ENCODE data around the gene TANGO2.

TANGO2 gene

GRCh38 chr22:20043057-20043996, 22.4 kb downstream of the TANGO2 start:
- DNase-seq (ENCODE audit: low read depth, low spot score), result no peak

GRCh38 chr22:20043997-20044342, 23.1 kb downstream of the TANGO2 start:
- no peak for DNase-seq (ENCODE audit: low read depth, low spot score)

- no peak for DNase-seq (ENCODE audit: low read depth, low spot score)
Observed at GRCh38 chr22:20044495-20045151, 23.7 kb downstream of the TANGO2 start.

- no peak for DNase-seq (ENCODE audit: low read depth, low spot score)
Observed at GRCh38 chr22:20046730-20047129, 25.8 kb downstream of the TANGO2 start.

- no peak for DNase-seq (ENCODE audit: low read depth, low spot score)
Observed at GRCh38 chr22:20051927-20052308, 31.0 kb downstream of the TANGO2 start.

GRCh38 chr22:20052309-20053259, 31.7 kb downstream of the TANGO2 start:
- DNase-seq (ENCODE audit: low read depth, low spot score), result no peak

- no peak for DNase-seq (ENCODE audit: low read depth, low spot score)
Observed at GRCh38 chr22:20053407-20054033, 32.6 kb downstream of the TANGO2 start.

- no peak for DNase-seq (ENCODE audit: low read depth, low spot score)
Observed at GRCh38 chr22:20054034-20054427, 33.1 kb downstream of the TANGO2 start.

- DNase-seq (ENCODE audit: low read depth, low spot score), result no peak
Observed at GRCh38 chr22:20054485-20054884, 33.6 kb downstream of the TANGO2 start.

GRCh38 chr22:20055144-20055543, 34.2 kb downstream of the TANGO2 start:
- no peak for DNase-seq (ENCODE audit: low read depth, low spot score)

- DNase-seq (ENCODE audit: low read depth, low spot score), result no peak
Observed at GRCh38 chr22:20055654-20056053, 34.7 kb downstream of the TANGO2 start.

- no peak for DNase-seq (ENCODE audit: low read depth, low spot score)
Observed at GRCh38 chr22:20056161-20056560, 35.3 kb downstream of the TANGO2 start.

- DNase-seq (ENCODE audit: low read depth, low spot score), result no peak
Observed at GRCh38 chr22:20056696-20057386, 35.9 kb downstream of the TANGO2 start.

GRCh38 chr22:20057596-20058268, 36.8 kb downstream of the TANGO2 start:
- DNase-seq (ENCODE audit: low read depth, low spot score), result no peak

- DNase-seq (ENCODE audit: low read depth, low spot score), result no peak
Observed at GRCh38 chr22:20058989-20059770, 38.3 kb downstream of the TANGO2 start.

- DNase-seq (ENCODE audit: low read depth, low spot score), result no peak
Observed at GRCh38 chr22:20060700-20061480, 40.0 kb downstream of the TANGO2 start.

GRCh38 chr22:20061481-20061861, 40.6 kb downstream of the TANGO2 start:
- DNase-seq (ENCODE audit: low read depth, low spot score), result no peak

- no peak for DNase-seq (ENCODE audit: low read depth, low spot score)
Observed at GRCh38 chr22:20062043-20062765, 41.3 kb downstream of the TANGO2 start.

All from smooth muscle cell of the brain vasculature (primary cell).